Measurements from ENCODE around the gene MED9.

Gene MED9

DNA sequence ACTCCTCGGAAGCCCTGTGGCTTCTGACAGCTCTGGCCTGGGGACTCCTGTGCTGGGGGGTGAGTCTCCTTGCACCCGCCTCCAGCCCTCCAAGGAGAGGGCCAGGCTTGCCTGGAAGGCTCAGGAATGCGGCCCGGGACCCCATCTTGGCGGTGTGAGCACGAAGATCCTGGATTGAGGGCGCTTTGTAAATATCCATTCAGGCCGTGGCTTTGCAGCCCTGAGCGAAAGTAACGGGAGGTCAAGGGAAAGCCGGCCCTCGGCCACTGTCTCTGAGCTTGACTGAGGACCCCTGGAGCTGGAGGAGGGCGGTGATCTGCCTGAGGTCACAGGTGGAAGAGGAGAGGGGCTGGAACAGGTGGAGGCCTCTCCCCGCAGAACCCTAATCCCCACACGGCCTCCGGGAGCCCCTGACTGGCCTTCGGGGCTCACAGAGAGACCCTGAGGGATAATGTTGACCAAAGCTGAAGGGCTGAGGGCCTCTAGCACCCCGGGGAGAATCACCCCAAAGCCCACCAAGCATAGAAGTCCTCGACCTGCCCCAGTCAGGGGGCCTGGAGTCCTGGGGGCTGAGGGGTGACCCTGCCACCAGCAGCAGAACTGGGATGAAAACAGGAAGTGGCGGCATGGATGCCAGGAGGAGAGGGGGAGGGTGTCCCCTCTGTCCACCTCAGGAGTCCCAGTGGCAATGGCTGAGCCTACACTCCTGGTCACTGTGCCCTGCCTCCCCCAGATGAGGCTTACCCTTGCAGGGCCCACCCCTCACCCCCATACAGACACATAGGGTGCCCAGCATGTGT lies 27.7 kb downstream of the MED9 start:
- DNase-seq (ENCODE audit: low read depth in 3 of 3), result no peak

DNA sequence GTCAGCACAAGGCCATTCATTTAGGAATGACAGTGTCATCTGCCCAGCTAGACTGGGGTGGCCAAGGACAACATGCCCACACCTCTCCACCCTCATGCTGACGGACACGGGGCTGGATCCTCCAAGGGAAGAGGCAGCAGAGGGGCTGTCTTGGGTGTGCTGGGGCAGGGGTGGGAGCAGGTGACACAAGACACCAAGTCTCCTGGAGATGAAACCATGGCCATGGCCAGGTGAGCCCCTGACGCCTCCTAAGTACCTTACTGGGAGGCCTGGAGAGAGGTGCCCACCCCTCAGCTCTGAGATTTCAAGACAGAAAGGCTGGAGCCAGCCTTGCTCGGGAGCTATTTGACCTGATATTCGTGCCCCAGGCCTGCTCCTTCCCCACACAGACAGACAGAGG lies 28.4 kb downstream of the MED9 start:
- no peak for DNase-seq (ENCODE audit: low read depth in 3 of 3)

DNA sequence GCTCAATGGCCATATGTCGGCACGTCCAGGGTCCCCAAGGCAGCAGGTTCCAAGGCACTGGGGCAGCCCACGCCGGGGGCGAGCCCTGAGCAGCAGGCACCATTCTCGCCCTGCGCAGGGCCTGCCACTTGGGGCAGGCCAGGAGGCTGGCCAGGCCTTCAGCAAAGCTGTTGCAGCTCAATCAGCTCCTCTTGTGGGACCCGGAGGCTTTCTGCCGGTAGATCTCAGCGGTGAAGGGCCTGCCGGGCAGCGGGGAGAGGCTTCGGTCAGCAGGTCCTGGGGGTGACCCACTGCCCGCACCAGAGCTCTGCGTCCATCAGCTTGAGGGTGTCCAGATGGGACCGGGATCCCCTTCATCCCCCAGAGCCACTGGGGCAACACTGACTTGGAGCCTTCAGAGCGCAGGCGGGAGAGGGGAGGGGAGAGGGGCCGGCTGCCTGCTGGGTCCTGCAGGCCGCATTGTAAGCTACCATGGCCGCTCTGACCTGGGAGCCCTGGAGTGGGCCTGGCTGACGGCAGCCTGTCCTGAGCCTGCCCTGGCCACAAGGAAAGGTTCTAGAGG lies 28.9 kb downstream of the MED9 start:
- no peak for DNase-seq (ENCODE audit: low read depth in 3 of 3)

DNA sequence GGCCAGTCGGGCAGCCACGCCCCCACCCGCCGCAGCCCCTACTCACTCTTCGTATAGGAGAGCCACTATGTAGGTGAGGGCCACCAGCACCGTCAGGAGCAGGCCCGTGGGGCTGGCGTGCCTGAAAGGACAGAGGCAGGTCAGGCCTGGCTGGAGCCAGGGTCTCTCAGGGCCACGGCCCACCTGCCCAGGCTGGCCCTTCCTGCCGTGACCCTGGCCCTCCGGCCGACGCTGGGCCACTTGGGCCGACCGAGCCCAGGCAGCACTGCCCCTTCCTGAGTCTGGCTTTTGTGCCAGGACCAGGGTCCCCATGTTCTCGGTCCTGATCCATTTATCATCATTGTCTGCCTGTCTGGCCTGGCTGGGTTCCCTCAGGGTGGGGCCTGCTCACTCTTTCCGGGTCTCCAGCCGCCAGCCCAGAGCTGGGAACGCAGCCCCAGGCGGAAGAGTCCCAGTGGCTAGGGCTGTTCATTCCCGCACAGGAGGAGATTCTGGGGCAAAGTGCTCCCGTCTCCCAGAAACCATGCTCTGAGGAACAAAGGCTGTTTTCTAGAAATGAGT lies 29.5 kb downstream of the MED9 start:
- DNase-seq (ENCODE audit: low read depth in 3 of 3), result no peak

DNA sequence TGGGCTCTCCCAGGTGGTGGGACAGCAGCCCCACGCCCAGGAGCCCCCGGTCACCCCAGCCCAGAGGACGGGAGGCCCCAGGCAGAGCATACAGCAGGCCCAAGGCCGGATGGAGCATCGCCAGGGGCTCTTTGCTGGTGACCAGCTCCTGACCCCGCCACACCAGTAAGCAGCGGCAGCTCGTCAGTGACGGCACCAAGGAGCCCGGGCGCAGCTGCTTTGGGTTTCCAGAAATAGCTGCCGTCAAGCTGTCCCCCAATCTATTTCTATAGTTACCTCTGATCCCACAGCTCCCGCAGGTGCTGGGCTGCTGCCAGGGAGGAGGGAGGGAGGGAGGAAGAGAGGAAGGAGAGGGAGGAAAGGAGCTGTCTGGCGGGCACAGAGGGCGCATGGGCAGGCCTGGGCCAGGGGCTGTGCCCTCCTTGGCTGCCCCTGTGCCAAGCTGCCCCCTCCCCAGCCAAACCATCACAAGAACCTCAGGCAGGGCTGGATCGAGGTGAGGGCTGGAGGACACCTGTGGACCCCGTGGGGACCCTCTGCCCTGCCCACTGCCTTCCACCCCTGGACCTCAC lies 30.2 kb downstream of the MED9 start:
- DNase-seq (ENCODE audit: low read depth in 3 of 3), result no peak

DNA sequence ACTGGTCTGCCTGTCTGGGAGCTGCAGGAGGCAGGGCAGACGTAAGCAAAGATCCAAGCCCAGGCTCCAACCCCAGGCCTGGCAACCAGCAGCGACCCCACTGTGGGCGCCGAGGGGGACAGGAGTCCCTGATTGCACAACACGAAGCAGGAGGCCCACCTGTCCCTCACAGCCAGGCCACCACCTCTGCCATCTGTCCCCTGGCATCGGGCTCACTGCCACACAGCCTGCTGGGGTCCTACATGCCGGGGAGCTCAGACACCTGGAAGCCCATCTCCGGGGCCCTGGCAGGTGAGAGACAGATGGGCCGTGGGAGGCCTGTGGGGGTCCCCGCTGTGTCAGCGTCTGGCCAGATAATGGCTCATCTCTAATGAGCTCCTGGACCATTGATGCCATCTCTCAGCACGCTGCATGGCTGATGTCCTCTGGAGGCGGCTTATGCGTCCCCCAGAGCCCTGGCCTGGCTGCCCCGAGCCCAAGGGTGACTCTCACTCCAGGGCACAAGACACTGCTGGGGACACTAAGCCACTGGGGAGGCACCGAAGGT lies 30.7 kb downstream of the MED9 start:
- DNase-seq (ENCODE audit: low read depth in 3 of 3), result no peak

DNA sequence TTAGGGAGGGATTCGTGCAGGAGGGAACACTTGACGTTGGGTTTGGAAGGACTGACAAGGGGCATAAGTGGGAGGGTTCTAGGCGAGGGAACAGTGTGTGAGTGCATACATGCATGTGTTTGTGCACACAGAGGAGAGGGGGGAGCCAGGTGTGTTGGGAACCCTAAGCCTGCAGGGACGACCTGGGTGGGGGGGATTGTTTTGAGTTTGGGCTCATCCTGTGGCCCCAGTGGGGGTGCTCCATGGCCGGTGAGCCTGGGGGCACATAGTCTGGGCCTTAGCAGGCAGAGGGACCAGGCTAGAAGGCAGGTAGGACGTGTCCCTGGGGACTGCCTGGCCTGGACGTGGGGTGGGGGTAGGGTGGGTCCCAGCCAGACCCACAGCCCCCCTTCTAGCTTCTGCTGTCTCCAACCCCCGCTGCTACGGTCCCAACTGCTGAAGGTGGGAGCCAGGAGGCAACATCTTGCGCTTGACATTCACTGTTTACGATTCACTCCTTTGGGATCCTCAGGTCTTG lies 31.3 kb downstream of the MED9 start:
- no peak for DNase-seq (ENCODE audit: low read depth in 3 of 3)

DNA sequence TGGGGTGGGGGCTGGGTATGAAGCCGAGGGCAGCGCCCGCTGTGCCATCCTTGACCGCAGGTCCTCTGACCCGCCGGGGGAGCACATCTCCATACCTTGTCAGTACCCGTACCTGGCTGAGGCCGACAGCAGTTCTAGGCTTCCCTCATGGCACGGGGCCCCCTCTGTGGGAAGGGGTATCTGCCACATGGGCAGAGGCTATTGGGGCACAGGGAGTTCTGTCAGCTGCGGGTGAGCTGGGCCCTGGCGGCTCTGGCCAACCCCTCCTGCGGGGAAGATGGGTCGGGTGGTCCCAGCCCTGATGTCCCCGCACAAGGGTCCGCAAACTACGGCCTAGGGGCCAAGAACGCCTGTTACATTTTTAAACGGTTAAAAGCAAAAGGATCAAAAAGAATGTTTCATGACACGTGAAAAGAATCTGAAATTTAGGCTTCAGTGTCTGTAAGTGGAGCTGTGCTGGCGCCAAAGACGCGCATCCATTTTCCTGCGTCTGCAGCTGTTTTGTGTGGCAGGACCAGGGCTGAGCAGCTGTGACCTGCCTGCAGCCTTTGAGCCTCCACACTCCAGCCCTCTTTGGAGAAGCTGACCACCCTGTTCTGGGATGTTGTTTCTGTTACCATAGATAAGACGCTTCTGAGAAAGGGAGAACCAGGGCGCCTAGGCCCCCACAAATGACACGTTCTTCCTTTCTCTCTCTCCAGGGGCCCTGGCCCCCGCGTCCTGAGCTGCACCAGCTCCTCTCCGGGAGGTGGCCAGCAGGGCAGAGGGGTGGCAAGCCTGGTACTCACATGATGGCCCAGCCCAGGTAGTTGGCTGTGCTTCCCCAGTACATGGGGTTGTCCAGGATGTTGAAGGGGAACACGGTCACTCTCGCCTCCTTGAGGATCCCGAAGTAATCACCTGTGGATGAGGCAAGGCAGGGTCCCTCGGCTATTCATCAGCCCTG lies 32.1 kb downstream of the MED9 start:
- DNase-seq (ENCODE audit: low read depth in 3 of 3), result no peak

DNA sequence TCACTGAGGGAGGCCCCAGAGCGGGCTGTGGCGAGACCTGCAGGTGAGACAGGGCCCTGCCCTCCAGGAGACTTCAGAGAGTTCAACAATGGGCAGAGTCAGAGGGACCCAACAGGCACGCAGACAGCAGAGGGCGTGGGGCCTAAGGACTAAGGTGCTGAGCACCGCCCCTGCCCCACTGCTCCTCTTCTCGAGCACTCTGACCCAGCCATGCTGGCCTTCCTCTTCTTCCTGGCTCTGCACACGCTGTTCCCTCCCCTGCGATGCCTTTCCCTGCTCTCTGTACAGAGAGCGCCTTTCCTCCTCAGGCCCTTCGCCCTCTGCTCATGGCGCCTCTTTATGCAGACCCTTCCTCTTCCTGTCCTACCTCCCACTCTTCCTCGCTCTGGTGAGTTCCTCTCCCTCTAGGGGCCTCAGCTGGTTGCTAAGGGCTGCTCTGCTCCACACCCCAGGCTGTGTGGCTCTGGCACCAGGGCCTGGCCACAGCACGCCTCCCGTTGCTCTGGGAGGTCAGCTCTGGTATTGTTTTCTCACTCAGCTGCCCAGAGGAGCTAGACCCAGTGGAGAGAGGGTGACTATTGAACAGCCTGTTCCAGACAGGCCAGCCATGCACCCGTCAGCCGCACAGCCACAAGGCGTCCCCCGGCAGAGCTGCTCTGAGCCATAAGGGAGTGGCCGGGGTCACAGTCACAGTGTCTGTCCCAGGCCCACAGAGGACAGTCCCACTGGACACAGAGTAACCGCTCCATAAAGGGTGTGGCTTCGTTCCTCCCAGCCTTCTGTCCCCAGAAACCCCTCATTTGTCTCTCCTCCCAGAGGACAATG lies 33.0 kb downstream of the MED9 start:
- no peak for DNase-seq (ENCODE audit: low read depth in 3 of 3)

DNA sequence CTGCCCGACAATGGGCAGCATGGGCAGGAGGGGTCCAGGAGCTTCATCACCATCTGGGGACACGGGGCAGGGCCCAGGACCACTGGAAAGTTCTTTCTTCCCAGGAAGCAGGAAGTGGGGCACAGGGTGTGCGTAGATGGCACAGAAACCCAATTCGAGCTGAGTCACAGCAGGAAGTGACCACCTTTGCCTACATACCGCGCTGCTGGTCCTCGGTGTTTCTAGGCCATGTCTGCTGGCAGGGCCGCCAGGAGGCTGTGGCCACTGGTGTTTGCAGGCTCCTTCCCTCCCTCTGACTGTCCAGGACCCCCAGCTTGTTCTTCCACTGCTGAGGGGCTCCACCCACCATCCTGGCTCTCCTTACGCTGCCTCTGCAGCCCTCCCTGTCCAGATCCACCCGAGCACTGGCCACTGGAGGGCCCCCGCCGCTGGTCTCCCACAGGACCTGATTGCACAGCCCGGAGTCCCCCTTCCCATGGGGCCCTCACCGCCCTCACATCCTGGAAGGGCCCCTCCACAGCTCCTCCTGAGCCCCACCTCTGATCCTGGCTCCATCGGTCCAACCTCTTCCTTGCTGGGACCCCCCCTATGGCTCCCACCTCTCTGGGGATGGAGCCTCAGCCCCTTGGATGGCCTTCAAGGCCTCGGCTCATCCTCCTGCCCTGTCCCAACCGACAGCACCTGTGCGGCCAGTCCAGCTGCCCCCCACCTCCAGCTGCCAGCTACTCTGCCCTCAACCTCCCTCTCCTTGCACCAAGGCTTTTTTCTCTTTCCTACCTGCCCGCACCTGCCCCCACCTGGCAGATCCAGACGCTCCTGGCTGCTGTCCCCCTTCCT lies 33.9 kb downstream of the MED9 start:
- no peak for DNase-seq (ENCODE audit: low read depth in 3 of 3)

DNA sequence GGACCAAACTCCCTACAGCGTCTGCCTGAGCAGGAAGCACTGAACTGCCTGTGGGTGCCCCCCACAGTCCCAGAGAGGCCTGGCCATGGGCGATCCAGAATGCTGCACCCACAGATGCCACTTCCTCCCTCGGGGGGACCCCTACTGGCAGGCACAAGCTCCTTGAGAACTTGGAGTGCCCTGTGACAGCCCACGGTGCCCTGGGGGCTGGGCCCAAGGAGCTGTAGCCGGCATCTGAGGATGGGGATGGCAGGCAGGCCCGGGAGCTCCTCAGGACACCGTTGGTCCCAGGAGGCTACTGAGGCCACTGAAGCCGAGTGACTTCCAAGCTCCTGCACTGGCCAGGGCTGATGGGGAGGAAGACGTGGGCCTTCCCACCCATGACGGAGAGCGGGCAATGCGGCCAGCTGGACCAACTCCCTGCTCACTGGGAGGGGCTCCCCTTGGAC lies 34.5 kb downstream of the MED9 start:
- DNase-seq (ENCODE audit: low read depth in 3 of 3), result no peak

DNA sequence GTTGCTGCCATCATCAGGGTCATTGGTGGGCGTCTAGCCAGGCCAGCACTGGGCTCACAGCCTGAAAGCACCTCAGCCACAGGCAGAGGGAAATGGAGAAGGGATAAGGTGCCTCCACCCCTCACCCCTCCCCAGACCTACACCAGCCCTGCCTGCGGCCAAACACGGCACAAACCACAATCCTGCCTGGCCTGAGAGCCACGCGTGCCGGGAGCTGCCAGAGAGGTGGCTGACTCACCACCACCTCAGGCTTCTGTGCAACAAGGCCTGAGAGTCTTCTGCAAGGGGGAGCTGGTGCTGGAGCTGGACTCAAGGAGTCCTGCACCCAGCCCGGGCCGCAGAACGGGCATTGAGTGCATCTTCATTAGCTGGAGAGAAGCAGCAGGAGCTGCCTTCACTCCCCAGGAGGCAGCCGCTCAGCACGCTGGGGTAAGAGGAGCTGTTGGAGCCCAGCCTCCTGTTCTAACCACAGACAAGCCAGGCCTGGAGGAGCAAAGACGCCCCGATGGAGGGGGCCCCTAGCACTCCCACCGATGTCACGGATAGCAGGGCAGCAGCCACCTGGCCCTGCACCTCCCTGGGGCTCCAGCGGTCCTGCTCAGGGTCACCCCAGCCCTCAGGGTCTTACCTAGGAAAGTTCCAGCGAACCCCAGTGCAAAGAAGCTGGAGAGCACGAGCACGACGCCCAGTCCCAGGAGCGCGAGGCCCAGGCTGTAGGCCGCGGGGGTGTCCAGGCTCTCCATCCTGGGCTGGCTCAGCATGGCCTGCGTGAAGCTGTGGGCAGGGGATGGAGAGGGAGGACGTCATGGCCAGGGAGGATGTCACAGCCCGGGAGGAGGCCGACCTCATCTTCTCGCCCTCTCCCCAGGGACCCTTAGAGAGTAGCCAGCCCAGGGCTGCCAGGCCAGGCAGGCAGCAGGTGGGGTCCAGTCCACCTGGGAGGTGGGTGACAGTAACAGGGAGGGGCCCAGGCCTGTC lies 35.4 kb downstream of the MED9 start:
- DNase-seq (ENCODE audit: low read depth in 3 of 3), result no peak

DNA sequence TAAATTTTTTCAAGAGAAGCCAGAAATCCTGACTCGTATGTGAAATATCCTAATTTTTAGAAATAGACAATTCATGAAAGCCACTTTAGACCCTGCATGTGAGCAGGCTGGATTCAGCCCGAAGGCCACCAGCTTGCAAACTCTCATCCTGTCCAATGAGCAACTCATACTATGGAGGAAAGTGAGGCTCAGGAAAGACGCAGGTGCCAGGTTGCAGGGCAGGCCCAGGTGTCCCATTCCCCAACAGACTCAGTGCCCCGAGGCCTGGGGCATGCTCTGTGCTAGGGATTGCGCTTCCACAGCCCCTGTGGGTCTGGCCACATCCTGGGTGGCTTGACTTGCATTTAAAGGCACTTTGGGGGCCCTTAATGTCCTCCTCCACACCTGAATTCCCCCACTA lies 36.1 kb downstream of the MED9 start:
- no peak for DNase-seq (ENCODE audit: low read depth in 3 of 3)

DNA sequence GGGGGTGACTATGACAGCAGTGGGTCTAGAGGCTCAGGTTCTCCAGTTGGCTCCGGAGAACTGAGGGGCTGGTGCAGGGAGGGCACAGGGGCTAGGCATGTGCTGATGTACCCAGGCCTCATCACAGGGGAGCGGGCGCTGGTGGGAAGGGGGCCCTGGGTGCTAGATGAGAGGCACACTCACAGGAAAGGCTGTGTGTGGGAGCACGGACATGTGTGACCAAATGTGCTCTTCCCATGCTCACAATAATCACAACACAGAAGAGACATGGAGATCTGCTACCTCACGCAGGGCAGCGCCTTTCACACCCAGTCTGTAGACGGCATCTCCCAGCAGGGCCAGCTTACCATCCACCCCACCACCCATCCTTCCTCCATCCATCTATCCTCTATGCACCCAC lies 36.8 kb downstream of the MED9 start:
- no peak for DNase-seq (ENCODE audit: low read depth in 3 of 3)

DNA sequence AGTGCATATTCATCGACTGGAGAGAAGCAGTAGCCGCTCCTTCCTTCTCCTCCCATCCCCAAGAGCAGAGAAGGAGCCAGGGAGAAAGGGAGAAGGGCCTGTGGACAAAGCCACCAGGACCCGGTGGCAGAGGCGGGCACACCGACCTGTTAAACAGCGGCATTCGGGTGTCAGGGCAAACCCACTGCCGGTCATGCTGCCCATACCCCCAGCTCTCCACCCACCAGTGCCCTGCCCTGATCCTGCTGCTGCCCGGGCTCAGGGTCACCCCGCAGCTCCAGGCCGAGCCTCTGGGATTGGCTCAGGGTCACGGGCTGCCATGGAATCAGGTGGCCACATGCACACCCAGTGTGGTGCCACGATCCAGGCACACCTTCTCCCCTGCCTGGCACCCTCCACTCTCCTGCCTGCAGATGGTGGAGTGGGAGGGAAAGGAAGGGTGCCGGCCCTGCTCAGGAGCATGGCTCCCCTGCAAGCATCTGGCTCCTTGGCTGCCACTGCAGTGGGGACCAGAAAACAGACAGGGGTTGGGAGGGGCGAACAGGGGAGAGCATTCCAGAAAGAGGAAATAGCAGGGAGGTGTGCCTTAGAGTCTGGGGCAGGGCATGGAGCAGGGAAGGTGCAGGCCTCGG lies 37.7 kb downstream of the MED9 start:
- DNase-seq (ENCODE audit: low read depth in 3 of 3), result no peak

DNA sequence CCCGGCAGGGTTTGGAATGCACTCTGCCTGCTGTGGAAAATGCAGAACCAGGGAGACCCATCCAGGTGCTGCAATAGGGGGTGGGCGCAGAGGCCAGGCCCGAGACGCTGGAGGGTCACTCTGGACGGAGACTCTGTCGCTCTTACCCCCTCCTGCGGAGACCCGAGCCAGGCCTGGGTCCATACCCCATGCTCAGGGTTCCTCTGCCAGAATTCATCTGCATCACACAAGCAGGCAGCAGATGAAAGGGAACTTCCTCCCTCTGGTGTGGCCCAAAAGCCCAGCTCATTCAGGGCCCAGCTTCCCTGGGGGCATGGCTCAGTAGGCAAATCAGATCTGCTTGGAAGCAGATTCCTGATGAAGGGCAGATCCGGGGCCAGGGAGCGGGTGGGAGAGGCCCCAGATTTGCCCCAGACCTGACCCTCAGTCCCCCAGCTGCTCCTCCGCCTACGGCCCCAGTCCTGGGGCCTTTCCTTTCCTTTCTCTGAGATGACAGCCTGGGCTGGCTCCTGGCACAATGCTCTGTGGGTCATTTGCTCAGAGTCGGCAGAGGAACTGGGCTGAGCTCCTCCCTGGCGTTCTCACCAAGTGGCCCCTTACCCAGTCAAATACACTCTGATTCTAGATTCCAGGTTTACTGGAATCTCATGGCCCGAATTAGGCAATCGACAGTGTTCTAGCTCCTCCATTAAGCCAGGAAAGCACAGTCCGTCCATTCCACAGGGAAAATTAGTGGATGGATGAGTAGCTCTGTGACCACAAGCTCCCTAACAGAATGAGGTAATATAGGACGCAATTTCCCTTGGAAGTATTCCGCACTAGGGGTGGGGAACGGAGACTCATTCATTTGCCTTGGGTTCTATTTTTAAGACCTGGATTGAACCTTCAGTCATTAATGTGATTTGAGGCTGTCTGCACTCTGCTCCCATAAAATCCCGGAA lies 38.5 kb downstream of the MED9 start:
- DNase-seq (ENCODE audit: low read depth in 3 of 3), result no peak

Measured in stimulated activated CD4-positive, alpha-beta T cell treated with anti-CD3 and anti-CD28 coated beads, TNF-alpha, amount 100 ng/mL, for 4 hours (primary cell).